Esophagus squamous epithelium (tissue), 4 donors: ENCODE data around the gene UMOD.

Source experiments
- POLR2A ChIP-seq, 4 donors: fragments of 450-650 bp; IDR thresholded peaks; one replicate each; pipeline ENCODE4 v1.6.1; 2017; ENCODE audit warnings: antibody characterized with exemption in 4 of 4, mild to moderate bottlenecking in 4 of 4, moderate library complexity in 3 of 4
- TF ChIP-seq, protein P1 (sequence below), 6 experiments: fragments of 450-650 bp in 4 of 6; fragments of 200-600 bp in 2 of 6; sonication (generic) in 2 of 6; IDR thresholded peaks; one replicate each; pipeline ENCODE4 v1.5.1; 2016 to 2019; ENCODE audit warnings: antibody characterized with exemption in 6 of 6, mild to moderate bottlenecking in 4 of 6, moderate library complexity in 4 of 6

DNA sequence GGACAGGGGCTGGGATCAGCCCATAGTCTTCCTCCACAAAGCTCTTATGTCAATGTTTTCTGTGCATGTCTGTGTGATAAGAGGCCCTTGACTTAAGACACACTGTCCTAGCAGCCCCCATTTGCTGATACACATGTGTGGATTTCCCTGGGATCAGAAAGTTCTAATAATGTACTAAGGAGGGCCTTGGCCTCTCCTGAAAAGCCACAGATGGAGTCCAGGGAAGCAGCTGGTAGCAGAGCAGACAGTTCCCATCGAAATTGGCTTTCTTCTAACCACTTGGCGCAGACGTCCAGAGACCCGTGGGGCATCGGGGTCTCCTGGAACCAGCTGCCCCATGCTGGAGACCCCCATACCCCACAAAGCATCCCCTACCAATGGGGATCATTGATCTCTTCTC, 20.9 kb downstream of the UMOD start:
- TF ChIP-seq, protein P1, sequence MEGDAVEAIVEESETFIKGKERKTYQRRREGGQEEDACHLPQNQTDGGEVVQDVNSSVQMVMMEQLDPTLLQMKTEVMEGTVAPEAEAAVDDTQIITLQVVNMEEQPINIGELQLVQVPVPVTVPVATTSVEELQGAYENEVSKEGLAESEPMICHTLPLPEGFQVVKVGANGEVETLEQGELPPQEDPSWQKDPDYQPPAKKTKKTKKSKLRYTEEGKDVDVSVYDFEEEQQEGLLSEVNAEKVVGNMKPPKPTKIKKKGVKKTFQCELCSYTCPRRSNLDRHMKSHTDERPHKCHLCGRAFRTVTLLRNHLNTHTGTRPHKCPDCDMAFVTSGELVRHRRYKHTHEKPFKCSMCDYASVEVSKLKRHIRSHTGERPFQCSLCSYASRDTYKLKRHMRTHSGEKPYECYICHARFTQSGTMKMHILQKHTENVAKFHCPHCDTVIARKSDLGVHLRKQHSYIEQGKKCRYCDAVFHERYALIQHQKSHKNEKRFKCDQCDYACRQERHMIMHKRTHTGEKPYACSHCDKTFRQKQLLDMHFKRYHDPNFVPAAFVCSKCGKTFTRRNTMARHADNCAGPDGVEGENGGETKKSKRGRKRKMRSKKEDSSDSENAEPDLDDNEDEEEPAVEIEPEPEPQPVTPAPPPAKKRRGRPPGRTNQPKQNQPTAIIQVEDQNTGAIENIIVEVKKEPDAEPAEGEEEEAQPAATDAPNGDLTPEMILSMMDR (IDR thresholded peaks at IDR 0.05): no peak
- no peak for TF ChIP-seq POLR2A (IDR thresholded peaks at IDR 0.05)
